Transverse colon (tissue), 4 donors: ENCODE data around the gene GLUD2.

Source experiments
- EP300 ChIP-seq: sonication (generic); formaldehyde crosslinking; IDR thresholded peaks from one replicate; pipeline ENCODE4 v1.6.1; 2017; ENCODE audit warnings: antibody characterized with exemption, low read depth
- POLR2A ChIP-seq: fragments of 450-650 bp; IDR thresholded peaks from one replicate; pipeline ENCODE4 v1.6.1; 2016; ENCODE audit warnings: antibody characterized with exemption, mild to moderate bottlenecking, moderate library complexity
- POLR2AphosphoS5 ChIP-seq, 3 donors: sonication (generic); formaldehyde crosslinking; IDR thresholded peaks; one replicate each; pipeline ENCODE4 v1.6.1; 2016; ENCODE audit warnings: antibody characterized with exemption in 3 of 3
- TF ChIP-seq, protein P1 (sequence below), 5 experiments: fragments of 200-600 bp in 3 of 5; fragments of 450-650 bp in 2 of 5; sonication (generic) in 3 of 5; IDR thresholded peaks; 1 replicate in 2 of 5; 2 replicates in 3 of 5; pipeline ENCODE4 v1.5.1; 2016 to 2017; ENCODE audit warnings: antibody characterized with exemption in 5 of 5, inconsistent platforms in 3 of 5, mild to moderate bottlenecking in 2 of 5, moderate library complexity in 1 of 5

DNA sequence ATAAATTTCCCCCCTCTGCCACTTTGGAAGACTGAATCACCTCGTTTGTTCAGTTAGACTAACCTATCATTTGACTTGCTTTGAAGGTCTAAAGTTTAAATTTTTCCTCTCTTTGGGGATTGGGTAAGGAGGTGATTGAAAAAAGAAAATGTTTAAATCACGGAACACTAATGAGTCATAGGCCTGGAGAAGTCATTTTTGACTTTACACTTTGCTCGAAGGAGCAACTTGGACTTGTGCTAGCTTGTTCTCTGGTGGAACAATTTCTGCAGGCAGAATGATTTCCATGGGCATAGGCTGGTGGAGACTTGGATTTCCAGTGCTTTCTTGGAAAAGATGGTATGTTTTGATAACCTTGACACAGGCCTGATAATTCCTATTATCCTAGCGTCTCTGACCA is 10.5 kb upstream of the GLUD2 start:
- TF ChIP-seq, protein P1, sequence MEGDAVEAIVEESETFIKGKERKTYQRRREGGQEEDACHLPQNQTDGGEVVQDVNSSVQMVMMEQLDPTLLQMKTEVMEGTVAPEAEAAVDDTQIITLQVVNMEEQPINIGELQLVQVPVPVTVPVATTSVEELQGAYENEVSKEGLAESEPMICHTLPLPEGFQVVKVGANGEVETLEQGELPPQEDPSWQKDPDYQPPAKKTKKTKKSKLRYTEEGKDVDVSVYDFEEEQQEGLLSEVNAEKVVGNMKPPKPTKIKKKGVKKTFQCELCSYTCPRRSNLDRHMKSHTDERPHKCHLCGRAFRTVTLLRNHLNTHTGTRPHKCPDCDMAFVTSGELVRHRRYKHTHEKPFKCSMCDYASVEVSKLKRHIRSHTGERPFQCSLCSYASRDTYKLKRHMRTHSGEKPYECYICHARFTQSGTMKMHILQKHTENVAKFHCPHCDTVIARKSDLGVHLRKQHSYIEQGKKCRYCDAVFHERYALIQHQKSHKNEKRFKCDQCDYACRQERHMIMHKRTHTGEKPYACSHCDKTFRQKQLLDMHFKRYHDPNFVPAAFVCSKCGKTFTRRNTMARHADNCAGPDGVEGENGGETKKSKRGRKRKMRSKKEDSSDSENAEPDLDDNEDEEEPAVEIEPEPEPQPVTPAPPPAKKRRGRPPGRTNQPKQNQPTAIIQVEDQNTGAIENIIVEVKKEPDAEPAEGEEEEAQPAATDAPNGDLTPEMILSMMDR (IDR thresholded peaks at IDR 0.05), result no peak
- TF ChIP-seq POLR2AphosphoS5 (IDR thresholded peaks at IDR 0.05) (no peak), POLR2A (no peak), EP300 (no peak)
